LHCN-M2 (cell line): Measurements from ENCODE around the gene OTUD1. TPM values are rescaled to one million over a fixed set of nuclear protein-coding genes. Genes with fewer than 3 reads are reported as not detected.
A peak's percentile ranks its signal among the peaks of the same experiment; 100 is the strongest.

Experiments
- DNase-seq: peaks from one replicate; pipeline ENCODE4 v3.0.0-alpha.2; 2012; ENCODE audit warnings: low read depth
- total RNA-seq: library from RNA; depleted of rRNA; stranded (reverse); fragments of >200 nt; gene quantifications from 2 replicates; pipeline ENCODE4 v1.2.3, GENCODE V29; 2014

Gene OTUD1
- total RNA-seq, 1 experiment from 2014 or later = 3.8 TPM

DNA sequence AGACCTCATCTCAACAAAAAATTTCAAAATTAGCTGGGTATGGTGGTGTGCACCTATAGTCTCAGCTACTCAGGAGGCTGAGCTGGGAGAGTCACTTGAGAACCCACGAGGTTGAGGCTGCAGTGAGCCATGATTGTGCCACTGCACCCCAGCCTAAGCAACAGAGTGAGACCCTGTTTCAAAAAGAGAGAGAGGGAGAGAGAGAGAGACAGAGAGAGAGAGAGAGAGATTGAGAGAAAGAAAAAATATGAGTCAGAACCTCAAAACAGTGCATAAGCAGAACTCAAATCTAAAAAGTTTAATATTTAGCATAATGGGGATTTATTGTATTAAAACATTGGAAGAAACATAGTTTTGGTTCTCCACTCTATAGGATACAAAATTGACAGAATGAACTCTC is 17.5 kb upstream of the OTUD1 start:
- DNase-seq = no peak

DNA sequence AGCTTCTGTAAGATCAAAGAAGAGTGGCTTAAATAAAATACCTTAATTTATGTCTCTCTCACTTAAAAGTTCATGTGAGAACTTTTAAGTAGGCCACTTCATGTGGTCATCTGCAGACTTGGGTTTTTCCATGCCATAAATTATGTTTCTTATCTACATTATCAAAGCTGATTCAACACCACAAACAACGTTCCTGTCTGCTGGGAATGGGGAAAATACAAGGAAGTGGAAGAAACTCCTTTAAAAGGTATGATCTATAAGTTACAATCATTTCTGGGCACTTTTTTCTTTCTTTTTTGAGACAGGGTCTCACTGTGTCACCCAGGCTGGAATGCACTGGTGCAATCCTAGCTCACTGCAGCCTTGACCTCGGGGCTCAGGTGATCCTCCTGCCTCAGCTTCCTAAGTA is 16.9 kb upstream of the OTUD1 start:
- DNase-seq = no peak

DNA sequence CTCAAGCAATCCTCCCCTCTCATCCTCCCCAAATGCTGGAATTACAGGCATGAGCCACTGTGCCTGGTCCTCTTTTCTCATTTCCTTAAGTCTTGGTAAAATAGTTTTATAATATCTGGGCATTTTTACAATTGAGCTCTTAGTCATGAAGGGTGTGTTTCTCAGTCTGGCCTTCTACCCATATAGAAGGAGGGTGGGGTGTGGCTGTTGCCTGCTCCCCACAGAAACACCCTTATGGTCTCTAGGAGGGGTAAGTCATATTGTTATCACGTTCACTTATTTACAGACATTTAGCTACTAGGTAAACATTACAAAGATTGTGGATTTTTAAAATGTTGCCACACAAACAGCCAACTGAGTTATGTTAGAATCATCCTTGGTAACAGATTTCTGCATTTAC is 6.7 kb upstream of the OTUD1 start:
- no peak for DNase-seq

DNA sequence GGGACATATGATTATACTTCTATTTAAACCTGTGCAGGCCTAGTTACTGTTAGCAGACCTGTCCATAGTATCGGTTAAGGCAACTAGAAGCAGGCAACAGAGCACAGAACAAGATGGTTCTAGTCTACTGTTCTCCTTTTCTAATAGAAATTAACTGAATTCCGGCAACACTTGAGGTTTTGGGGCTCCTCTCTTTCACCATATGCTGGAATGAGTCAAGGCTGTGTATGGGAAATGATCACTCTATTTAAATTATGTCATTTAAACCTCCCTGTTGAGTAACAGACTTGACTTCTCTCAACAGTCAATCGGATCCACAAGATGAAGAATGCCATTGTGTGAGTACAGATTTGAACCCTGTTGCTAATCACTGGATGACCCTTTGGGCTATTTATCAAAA is 6.2 kb upstream of the OTUD1 start:
- no peak for DNase-seq

DNA sequence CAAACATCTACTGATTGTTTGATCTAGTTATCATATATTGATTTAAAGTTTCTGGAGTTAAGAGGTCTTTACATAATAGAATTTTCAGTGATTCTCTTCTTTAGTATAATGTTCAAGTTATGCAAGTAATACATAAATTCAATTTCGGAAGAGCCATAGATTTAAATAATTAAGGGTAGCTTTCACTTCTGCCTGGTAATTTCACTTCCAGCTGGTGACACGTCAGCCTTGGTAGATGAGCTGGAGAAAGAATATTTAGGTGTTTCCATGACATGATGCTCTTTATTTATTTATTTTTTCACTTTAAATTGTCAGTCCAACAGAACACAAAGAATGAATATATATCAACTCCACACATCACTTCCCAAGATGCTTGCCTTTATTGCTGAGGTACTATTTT is 5.2 kb upstream of the OTUD1 start:
- DNase-seq = no peak

DNA sequence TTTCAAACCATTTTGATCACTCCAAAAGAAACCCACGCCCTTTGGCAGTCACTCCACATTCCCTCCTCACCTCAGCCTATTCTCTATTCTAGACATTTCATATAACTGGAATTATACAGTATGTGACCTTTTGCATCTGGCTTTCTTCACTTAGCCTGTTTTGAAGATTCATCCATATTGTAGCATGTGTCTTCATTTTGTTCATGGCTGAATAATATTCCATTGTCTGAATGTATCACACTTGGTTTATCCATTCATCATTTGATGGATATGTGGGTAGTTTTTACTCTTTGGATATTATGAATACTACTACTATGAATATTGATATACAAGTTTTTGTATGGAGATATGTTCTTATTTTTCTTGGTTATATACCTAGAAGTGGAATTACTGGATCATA is 3.5 kb upstream of the OTUD1 start:
- DNase-seq = no peak

DNA sequence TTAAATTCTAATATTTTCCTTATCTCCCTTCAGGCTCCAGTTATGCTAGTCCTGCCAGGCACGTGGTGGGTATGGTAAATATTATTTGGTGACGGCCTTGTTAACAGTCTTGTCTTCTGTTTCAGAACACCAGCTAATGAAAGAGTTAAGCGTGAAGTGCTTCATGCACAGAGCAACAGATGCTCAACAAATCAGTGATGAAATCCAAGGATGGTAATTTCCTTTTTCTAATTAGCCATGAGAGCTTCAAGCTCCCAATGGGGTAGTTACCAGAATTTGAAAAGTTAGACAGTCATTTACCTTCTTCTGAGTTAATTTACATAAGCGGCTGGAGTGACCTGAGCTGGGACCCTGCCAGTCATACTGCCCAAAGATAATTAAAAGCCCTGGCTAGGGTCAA is 1.9 kb upstream of the OTUD1 start:
- DNase-seq = no peak

DNA sequence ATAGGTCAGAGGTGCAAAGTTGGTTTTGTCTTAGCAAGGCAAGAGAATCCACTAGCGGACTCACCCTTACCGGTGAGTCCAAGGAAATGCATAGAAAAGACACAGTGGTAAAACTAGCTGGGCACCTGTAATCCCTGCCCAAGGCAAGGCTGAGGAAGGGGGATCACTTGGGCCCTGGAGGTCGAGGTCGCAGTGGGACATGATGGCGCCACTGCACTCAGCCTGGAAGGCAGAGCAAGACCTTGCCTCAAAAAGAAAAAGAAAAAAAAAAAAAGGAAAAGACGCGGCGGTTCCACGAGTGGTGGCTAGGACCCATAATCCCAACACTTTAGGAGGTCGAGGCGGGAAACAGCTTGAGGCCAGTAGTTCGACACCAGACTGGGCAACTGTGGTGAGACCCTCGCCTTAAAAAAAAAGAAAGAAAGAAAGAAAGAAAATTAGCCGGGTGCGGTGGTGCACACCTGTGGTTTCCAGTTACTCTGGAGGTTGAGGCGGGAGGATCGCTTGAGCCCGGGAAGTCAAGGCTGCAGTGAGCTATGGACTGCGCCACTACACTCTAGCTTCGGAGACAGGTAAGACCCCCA is 820 bp upstream of the OTUD1 start:
- no peak for DNase-seq

DNA sequence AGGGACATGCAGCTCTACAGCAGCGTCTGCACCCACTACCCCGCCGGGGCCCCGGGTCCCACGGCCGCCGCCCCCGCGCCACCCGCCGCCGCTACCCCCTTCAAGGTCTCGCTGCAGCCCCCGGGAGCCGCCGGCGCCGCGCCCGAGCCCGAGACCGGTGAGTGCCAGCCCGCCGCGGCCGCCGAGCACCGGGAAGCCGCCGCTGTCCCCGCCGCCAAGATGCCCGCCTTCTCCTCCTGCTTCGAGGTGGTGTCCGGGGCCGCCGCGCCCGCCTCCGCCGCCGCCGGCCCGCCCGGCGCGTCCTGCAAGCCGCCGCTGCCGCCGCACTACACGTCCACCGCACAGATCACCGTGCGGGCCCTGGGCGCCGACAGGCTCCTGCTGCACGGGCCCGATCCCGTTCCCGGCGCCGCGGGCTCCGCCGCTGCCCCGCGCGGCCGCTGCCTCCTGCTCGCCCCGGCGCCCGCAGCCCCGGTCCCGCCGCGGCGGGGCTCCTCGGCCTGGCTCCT is 631 bp downstream of the OTUD1 start:
- DNase-seq = no peak

DNA sequence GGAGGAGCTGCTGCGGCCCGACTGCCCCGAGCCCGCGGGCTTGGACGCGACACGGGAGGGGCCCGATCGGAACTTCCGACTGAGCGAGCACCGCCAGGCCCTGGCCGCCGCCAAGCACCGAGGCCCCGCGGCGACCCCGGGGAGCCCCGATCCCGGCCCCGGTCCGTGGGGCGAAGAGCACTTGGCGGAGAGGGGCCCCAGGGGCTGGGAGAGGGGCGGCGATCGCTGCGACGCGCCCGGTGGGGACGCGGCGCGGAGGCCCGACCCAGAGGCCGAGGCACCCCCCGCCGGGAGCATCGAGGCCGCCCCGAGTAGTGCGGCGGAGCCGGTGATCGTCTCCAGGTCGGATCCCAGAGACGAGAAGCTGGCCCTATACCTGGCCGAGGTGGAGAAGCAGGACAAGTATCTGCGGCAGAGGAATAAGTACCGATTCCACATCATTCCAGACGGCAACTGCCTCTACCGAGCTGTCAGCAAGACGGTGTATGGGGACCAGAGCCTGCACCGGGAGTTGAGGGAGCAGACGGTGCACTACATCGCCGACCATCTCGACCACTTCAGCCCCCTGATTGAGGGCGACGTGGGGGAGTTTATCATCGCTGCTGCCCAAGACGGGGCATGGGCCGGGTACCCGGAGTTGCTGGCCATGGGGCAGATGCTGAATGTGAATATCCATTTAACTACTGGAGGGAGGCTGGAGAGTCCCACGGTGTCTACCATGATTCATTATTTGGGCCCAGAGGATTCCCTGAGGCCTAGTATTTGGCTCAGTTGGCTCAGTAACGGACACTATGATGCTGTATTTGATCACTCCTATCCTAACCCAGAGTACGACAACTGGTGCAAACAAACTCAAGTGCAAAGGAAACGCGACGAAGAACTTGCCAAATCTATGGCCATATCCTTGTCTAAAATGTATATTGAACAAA is 1.4 kb downstream of the OTUD1 start:
- DNase-seq = peak; percentile 55

DNA sequence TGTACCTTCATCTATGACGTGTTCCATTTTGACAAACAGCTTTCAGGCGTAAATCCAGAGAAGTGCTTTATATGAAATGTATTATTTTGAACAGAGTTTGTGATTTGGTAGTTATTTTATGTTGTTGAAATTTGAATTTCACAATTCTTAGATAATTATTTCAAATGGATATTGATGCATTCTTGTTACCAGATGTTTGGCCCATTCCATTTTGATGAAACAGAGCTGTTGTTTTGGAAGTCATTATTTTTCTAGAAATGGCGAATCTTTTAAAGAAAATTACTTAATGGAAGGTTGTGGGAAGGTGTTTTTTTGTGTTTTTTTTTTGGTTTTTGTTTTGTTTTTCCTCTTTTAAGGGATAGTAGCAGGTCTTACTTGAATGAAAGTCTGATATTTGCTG is 2.4 kb downstream of the OTUD1 start:
- no peak for DNase-seq

DNA sequence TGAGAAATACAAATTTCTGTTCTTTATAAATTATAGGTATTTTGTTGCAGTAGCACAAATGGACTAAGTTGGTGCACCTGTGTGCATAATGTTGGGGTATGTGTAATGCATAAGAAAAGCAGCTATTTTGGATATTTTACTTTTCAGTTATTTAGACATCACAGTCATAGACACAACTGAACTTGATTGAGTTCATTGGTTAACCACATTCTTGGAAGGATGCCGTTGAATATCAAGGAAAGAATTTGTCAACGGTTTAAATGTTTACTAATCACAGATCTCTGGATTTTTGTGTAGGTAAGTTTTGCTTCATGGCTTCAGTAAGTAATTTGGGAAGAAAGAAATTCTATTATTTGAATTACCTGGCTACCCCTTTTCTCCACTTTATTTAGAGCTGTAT is 4.1 kb downstream of the OTUD1 start:
- DNase-seq = peak; percentile 23

DNA sequence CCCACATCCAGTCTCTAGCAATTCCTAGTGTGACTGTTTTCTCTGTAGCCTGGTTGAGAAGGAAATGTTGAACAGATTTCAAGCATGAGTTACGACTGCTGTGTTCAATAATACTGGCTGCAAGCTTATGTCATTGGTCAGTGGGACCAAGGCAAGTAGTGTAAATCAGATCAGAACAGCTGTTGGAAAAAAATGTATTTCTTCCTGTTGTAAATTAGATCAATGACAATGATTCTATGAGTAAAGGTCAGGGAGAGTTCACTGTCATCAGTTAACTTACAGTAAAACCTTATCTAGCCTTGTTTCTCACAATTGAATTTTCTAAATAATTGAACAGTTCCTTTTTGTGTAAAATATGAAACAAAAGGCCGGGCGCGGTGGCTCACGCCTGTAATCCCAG is 6.7 kb downstream of the OTUD1 start:
- DNase-seq = no peak

DNA sequence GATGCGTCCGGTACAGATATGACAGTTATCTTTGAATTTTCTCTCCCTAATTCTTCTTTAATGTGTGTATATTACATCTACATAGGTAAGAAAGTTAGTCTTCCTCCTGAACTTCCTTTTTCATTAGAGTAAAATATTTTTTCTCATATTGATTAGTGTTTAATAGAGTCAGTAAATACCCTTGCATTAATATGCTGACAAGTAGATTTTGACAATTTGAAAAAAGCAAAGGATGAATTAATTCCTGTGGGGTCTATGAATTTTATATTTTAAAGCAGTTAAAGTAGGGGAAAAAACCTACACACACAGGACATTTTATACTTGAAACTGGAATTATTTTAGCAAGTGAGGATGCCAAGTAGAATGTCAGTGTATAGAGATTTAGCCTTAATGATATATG is 9.4 kb downstream of the OTUD1 start:
- DNase-seq = no peak

DNA sequence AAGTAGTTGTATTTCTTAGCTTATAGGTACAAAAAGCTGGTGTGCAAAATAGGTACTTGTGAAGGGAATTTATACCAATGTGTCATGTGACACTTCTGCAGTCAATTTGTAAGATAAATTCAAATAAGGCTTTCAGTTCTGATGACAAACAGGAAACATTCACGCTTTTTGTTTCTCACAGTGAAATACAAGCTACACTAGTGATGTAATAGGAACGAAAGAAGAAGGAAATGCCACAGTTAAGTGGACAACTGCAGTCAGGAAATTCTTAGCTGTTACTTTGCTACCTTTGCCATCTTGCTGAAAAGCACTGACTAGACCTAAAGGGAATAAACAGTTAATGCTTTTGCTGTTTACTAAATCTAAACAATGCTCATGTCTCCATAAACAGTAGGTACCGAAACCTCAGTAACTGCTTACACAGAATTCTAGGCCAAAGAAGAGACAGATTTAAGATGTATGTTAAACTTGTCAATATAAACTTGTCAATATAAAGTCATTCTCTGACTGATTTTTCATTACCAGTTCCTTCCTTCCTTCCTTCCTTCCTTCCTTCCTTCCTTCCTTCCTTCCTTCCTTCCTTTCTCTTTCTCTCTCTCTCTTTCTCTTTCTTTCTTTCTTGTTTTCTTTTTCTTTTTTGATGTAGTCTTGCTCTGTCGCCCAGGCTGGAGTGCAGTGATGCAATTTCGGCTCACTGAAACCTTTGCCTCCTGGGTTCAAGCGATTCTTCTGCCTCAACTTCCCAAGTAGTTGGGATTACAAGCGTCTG is 10.1 kb downstream of the OTUD1 start:
- DNase-seq = peak; percentile 4

DNA sequence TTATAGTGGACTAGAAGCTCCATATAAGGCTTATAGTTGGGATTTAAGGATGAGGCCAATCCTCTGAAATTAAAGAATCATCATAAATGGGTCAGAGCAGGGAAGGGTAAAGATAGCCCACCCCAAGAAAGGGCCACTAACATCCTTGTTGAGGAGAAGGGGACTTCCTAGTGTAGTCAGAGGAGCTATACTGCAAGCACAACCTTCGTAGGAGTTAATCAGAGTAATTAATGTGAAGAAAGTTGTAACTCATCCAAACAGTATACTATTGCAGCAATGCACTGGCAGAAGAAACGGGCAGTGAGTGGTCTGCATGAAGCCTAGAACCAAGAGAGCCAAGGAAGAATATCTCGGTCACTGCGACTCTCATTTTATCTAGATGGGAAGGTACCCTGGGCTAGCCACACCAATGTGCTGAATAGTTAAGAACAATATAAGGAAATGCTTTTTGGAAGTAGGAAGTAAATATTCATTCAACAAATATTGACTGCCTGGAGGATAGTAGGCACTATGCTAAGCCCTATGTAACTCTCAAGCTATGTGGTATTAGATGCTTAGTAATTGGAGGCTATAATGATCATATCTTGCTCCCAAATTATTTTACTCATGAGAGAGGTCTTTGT is 13.3 kb downstream of the OTUD1 start:
- DNase-seq = no peak

DNA sequence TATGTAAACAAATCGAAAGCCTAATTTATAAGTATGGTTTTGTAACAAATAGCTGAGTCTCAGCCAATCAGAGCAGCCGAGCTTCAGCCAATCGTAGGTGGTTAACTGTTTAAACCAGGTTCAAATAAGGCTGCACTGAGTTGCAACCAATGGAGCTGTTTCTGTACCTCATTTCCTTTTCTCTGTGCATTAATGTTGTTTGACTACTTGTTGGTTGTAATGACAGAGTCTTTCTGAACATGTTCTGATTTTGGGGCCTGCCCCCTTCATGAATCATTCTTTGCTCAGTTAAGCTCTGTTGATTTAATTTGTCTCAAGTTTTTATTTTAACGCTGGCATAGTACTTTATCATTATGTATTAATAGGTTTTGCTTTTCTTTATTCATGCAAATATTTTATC is 14.6 kb downstream of the OTUD1 start:
- no peak for DNase-seq

DNA sequence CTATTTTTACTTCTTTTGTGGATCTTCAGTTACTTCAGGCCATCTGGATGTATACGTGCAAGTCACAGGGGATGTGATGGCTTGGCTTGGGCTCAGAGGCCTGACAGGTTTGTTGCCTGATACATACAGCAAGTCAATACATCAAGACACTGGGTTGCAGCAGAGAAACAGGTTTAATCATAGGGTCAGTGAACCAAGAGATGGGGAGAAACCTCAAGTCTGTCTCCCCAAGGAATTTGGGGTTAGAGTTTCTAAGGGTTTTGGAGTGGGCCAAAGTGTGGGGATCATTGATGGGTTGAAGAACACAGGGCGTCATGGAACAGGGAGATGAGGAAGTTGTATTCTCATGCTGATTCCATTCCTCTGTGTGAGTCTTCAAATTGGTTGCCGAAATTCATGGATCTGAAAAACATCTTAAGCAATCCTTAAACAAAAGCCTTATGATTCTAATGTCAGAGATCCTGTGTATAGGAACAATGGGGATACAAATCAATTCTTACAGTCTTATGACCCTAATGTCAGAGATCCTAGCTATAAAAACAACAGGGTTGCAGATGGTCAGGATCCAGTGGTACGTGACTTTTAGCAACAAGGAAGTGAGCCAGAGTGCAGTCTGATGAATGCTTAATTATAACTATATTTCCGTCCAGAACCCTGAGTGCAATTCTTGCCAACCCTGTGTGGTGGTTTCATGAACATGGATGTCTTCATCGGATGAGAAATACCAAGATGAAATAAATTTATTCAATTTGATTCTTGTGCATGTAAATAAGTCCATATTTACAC is 18.9 kb downstream of the OTUD1 start:
- no peak for DNase-seq

DNA sequence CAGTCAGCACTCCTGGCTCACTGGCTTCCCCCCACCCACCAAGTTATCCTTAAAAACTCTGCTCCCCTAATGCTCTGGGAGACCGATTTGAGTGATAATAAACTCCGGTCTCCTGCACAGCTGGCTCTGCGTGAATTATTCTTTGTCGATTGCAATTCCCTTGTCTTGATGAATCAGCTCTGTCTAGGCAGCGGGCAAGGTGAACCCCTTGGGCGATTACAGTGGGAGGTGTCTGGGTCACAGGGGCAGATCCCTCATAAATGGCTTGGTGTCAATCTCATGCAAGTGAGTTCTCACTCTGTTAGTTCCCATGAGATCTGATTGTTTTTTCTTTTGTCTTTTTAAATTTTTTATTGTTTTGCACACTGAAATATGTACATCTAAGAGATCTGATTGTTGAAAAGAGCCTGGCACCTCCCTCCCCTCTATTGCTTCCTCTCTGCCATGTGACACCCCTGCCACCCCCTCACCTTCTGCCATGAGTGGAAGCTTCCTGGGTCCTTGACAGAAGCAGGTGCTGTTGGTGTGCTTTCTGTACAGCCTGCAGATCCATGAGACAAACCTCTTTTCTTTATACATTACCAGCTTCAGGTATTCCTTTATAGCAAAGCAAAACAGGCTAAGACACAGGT is 20.5 kb downstream of the OTUD1 start:
- no peak for DNase-seq

DNA sequence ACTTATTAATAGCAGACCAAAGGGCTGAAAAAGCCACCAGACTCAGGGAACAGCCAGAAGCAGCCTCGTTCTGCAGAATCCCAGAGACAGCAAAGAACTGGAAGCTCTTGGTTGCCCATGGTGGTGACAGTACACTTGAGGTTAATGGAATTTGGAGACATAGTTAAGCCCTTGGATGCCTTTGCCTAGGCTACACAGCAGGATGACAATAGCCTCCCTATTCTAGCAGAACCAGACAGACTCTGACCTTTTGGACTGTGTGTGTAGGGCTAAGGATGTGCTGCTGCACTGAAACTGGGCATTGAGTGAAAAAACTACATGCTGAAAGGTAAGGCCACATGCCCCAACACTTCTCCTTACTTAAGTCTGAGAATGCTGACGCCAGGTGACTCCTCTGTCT is 22.7 kb downstream of the OTUD1 start:
- DNase-seq = no peak

DNA sequence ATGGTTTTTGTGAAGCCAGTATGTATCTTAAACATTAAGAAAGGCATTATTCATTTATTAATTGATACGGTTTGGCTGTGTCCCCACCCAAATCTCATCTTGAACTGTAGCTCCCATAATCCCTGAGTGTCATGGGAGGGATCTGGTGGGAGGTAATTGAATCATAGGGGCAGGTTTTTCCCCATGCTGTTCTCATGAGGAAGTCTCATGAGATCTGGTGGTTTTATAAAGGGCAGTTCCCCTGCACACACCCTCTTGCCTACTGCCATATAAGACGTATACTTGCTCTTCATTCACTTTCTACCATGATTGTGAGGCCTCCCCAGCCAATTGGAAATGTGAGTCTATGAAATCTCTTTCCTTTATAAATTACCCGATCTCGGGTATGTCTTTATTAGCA is 28.1 kb downstream of the OTUD1 start:
- DNase-seq = no peak
